Gastrocnemius medialis (tissue), 4 donors: Measurements from ENCODE around the gene IYD.

Experiments used
- CTCF ChIP-seq, 5 experiments: fragments of 450-650 bp in 3 of 5; fragments of 200-600 bp in 2 of 5; sonication (generic) in 2 of 5; IDR thresholded peaks in 4 of 5; conservative IDR thresholded peaks in 1 of 5; 1 replicate in 4 of 5; 2 replicates in 1 of 5; pipeline ENCODE4 v1.5.1; 2016 to 2019; ENCODE audit warnings: antibody characterized with exemption in 5 of 5, mild to moderate bottlenecking in 3 of 5, moderate library complexity in 3 of 5
- POLR2A ChIP-seq, 2 donors: fragments of 450-650 bp; IDR thresholded peaks; one replicate each; pipeline ENCODE4 v1.6.1; 2017; ENCODE audit warnings: antibody characterized with exemption in 2 of 2, mild to moderate bottlenecking in 2 of 2, moderate library complexity in 2 of 2

GRCh38 chr6:150391414-150391813 is 22.6 kb downstream of the IYD start:
- TF ChIP-seq POLR2A (IDR thresholded peaks at IDR 0.05) (no peak), CTCF (IDR thresholded peaks at IDR 0.05 in 4 of 5, conservative IDR thresholded peaks at IDR 0.05 in 1 of 5) (no peak)
